Lung (tissue), 12 donors: Measurements from ENCODE around the gene HOXA11. TPM values are rescaled to one million over a fixed set of nuclear protein-coding genes. Genes with fewer than 3 reads are reported as not detected.
A peak's percentile ranks its signal among the peaks of the same experiment; 100 is the strongest.

ENCODE experiments used
- ATAC-seq: fragments of 200-7000 bp; cut with Tn5 transposase; one replicate; pipeline ENCODE4 v1.9.1; 2020; ENCODE audit warnings: moderate number of reproducible peaks; ENCODE audit not compliant: insufficient read depth, low FRiP score
- DNase-seq, 3 donors: peaks; one replicate each; pipeline ENCODE4 v3.0.0-alpha.2; 2013 to 2017
- H3K27ac ChIP-seq, 2 donors: one replicate each; pipeline ENCODE4 v1.5.1; 2013; ENCODE audit warnings: mild to moderate bottlenecking in 2 of 2, moderate library complexity in 2 of 2, control low read depth in 1 of 2, inconsistent platforms in 1 of 2, low read depth in 1 of 2, low read length in 1 of 2
- H3K27me3 ChIP-seq, 3 donors: one replicate each; pipeline ENCODE4 v1.5.1; 2013; ENCODE audit warnings: low read length in 2 of 3; ENCODE audit not compliant: control insufficient read depth in 3 of 3, insufficient read depth in 3 of 3
- H3K36me3 ChIP-seq, 4 donors: one replicate each; pipeline ENCODE4 v1.5.1; 2013; ENCODE audit warnings: low read length in 4 of 4, mild to moderate bottlenecking in 1 of 4, moderate library complexity in 1 of 4; ENCODE audit not compliant: control insufficient read depth in 4 of 4, insufficient read depth in 4 of 4
- H3K4me1 ChIP-seq, 5 donors: one replicate each; pipeline ENCODE4 v1.5.1; 2013; ENCODE audit warnings: low read length in 5 of 5, mild to moderate bottlenecking in 2 of 5, moderate library complexity in 1 of 5; ENCODE audit not compliant: control insufficient read depth in 5 of 5, insufficient read depth in 5 of 5
- H3K4me3 ChIP-seq: one replicate; pipeline ENCODE4 v1.5.1; 2013; ENCODE audit warnings: mild to moderate bottlenecking, control low read depth, moderate library complexity
- H3K9ac ChIP-seq, 2 donors: one replicate each; pipeline ENCODE4 v1.5.1; 2013; ENCODE audit warnings: low read length in 2 of 2, control low read depth in 1 of 2; ENCODE audit not compliant: insufficient read depth in 1 of 2
- H3K9me3 ChIP-seq, 4 donors: one replicate each; pipeline ENCODE4 v1.5.1; 2013; ENCODE audit warnings: low read length in 3 of 4, mild to moderate bottlenecking in 1 of 4, moderate library complexity in 1 of 4; ENCODE audit not compliant: control insufficient read depth in 4 of 4, insufficient read depth in 3 of 4
- WGBS, 2 donors: extraction: QIAGEN DNeasy Blood & Tissue Kit; methylation state at CpG; one replicate each; pipeline ENCODE4 v1.1.7; 2013; 5-methylcytosine and 5-hydroxymethylcytosine counted together
- polyA plus RNA-seq, 2 donors: library from polyadenylated mRNA; stranded (reverse); fragments of 200-250 nt; gene quantifications; one replicate each; pipeline ENCODE4 v1.2.1, GENCODE V29; 2013
- total RNA-seq, 2 donors: library from RNA; depleted of rRNA in 1 of 2; stranded (reverse); fragments of >200 nt in 1 of 2; gene quantifications; one replicate each; pipeline ENCODE4 v1.2.1, GENCODE V29; 2014 to 2021
- TF ChIP-seq, protein P1 (sequence below): IDR thresholded peaks from 2 replicates; pipeline ENCODE4 v1.5.1; 2012; ENCODE audit warnings: mild to moderate bottlenecking; ENCODE audit errors: control extremely low read depth, extremely low read depth
- donor health status: control.
- donor health status: control.
- donor health status: Bipolar disorder and iron deficiency.
- donor health status: healthy.
- donor health status: DM: yes; HTN: yes; CAD: no.

The HOXA11 gene
- total and polyA plus RNA-seq, 4 donors, result not detected

DNA sequence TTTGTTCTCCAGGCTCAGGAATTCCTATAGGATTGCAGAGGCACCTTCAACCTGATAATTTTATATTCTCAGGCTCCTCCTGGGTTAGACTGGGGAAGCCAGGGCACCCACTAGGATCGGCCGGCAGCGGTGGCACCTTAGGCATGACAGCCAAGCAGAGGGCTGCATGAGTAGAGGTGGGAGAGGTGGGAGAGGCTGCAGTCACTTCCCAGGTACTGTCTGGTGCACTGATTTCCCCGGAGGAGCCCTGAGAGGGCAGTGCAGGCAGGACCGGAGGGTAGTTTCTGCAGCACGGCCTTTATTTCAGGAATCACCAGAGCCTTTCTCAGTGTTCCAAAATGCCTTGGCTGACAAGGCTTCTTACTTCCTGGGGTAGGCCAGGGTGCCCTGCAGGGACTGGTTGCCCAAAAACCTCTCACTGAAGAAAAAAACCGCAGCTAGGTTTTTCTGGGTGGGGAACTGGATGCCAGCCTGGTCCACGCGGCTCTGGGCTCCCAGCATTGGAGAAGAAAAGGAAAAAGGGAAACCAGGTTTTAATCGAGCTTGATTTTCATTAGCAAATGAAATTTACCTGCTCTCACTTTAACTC is 18.4 kb upstream of the HOXA11 start:
- Histone ChIP-seq H3K4me1 (peaks cover 0 to 31% (median 3%) of the 10 kb centered on the region in 5 donors), H3K27me3 (peaks cover 0 to 90% (median 90%) of the 10 kb centered on the region in 3 donors), H3K4me3 (no peak overlapping the region), H3K9me3 (peaks cover 0 to 13% (median 0%) of the 10 kb centered on the region in 4 donors), H3K27ac (no peak overlapping the region), H3K9ac (no peak overlapping the region), H3K36me3 (no peaks in the 10 kb centered on the region)
- ATAC-seq, result no peak
- DNase-seq, result no peak
- TF ChIP-seq, protein P1, sequence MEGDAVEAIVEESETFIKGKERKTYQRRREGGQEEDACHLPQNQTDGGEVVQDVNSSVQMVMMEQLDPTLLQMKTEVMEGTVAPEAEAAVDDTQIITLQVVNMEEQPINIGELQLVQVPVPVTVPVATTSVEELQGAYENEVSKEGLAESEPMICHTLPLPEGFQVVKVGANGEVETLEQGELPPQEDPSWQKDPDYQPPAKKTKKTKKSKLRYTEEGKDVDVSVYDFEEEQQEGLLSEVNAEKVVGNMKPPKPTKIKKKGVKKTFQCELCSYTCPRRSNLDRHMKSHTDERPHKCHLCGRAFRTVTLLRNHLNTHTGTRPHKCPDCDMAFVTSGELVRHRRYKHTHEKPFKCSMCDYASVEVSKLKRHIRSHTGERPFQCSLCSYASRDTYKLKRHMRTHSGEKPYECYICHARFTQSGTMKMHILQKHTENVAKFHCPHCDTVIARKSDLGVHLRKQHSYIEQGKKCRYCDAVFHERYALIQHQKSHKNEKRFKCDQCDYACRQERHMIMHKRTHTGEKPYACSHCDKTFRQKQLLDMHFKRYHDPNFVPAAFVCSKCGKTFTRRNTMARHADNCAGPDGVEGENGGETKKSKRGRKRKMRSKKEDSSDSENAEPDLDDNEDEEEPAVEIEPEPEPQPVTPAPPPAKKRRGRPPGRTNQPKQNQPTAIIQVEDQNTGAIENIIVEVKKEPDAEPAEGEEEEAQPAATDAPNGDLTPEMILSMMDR, result no peak
- WGBS, 2 donors, result 9 to 16% methylated on average over 10 of the region's 10 CpGs

DNA sequence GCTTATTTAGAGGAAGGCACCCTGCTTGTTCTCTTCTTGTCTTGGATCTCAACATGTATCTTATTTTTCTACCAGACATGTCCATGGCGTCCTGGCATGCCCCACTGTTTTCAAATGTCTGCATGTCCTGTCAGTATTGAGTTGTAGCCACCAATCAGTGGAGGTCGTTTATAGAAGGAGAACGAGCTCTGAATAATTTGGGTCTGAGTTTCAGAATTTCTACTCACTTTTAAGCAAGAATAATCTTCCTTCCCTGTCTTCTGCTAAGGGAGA is 17.8 kb upstream of the HOXA11 start:
- Histone ChIP-seq H3K9me3 (peaks cover 0 to 17% (median 0%) of the 10 kb centered on the region in 4 donors), H3K27ac (no peak overlapping the region), H3K4me1 (peaks cover 0 to 34% (median 3%) of the 10 kb centered on the region in 5 donors), H3K27me3 (peaks cover 0 to 90% (median 90%) of the 10 kb centered on the region in 3 donors), H3K9ac (no peak overlapping the region), H3K4me3 (no peak overlapping the region), H3K36me3 (no peaks in the 10 kb centered on the region)
- TF ChIP-seq, protein P1, result no peak
- ATAC-seq (no peak), DNase-seq (peak in 1 of 3 donors; percentile 39)
- WGBS, 2 donors, result 6 to 10% methylated on average over 3 of the region's 3 CpGs

DNA sequence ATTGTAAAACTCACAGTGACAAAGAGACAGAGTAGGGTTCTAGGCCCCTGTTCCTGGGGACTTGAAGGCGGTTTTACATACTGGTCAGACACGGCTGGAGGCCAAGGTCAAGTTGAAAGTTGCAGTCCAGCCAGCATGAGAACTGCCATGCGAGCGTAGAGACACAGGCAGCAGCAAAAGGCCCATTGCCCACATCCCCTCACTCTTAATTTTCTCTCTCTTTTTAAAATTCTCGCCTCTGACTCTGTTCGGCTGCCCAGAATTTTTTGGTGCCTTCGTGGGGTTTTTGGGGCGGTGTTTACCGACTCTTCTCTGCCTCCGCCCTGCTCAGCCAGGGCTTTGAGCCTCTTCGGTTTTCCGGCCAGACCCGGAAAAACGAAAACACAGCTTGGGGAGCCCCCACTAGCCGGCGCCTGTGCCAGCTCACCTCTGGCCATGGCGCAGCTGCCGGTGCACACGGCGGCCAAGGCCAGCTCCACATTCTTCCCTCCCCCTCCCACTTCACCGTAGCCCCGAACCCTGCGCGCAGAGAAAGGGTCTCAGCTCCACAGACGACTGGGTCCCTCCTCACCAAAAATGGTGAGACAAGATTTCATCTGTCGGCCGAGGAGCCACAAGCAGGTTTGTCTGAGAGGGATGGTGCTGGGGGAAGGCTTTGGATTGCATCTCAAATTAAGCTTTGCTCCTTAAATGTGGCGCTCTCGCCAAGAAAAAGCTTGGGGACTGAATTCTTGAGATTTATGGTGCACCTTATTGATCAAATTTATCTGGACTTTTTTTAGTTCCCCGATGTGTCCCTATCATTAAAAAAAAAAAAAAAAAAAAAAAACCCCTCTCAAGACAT is 17.2 kb upstream of the HOXA11 start:
- H3K27ac ChIP-seq, result no peak overlapping the region
- ATAC-seq, result no peak
- 14 to 21% methylated on average over 30 of the region's 30 CpGs for WGBS, 2 donors
- peaks cover 0 to 34% (median 3%) of the 10 kb centered on the region in 5 donors for H3K4me1 ChIP-seq
- no peaks in the 10 kb centered on the region for H3K36me3 ChIP-seq
- TF ChIP-seq, protein P1, result no peak
- H3K27me3 ChIP-seq, result peaks cover 0 to 90% (median 90%) of the 10 kb centered on the region in 3 donors
- H3K4me3 ChIP-seq, result no peak overlapping the region
- peak in 1 of 3 donors; percentile 47 for DNase-seq
- peaks cover 0 to 17% (median 0%) of the 10 kb centered on the region in 4 donors for H3K9me3 ChIP-seq
- no peak overlapping the region for H3K9ac ChIP-seq
